H1 (cell line): ENCODE data around the gene MMS19. TPM values are rescaled to one million over a fixed set of nuclear protein-coding genes. Genes with fewer than 3 reads are reported as not detected.

ENCODE experiments used
- CTCF ChIA-PET: fragments of 300-600 bp; sonication (Branson Sonifier 250); formaldehyde crosslinking; loops from one replicate; lab custom pipeline; 2021; ENCODE audit not compliant: partially characterized antibody; lab: Charles Lee
- POLR2A ChIA-PET: fragments of 300-600 bp; sonication (Branson Sonifier 250); formaldehyde crosslinking; loops from one replicate; lab custom pipeline; 2021; ENCODE audit warnings: inconsistent platforms; ENCODE audit not compliant: partially characterized antibody; lab: Charles Lee
- DNase-seq, 2 experiments: peaks; one replicate each; pipeline versions ENCODE4 v3.0.0 to v3.0.0-alpha.2; 2010 to 2022; ENCODE audit warnings: low spot score in 2 of 2, low read depth in 1 of 2, mixed read lengths in 1 of 2
- FAIRE-seq: peaks from 2 replicates; lab custom pipeline; 2011; peaks lifted over from hg19 to GRCh38; lab: Jason Lieb, UNC
- H2AFZ ChIP-seq: 2 replicates; pipeline ENCODE4 v1.8.1; 2012; ENCODE audit warnings: low read length, inconsistent platforms
- H2AK5ac ChIP-seq: 2 replicates; pipeline ENCODE4 v1.6.1; 2013; ENCODE audit warnings: low read depth, low read length
- H2BK120ac ChIP-seq: replicated peaks from 2 replicates; pipeline ENCODE3; 2013; ENCODE audit warnings: low read depth, low read length, inconsistent platforms
- H2BK12ac ChIP-seq: 2 replicates; pipeline ENCODE4 v1.6.1; 2013; ENCODE audit warnings: low read depth, low read length
- H2BK15ac ChIP-seq: 2 replicates; pipeline ENCODE4 v1.6.1; 2013; ENCODE audit warnings: low read length
- H2BK20ac ChIP-seq: 2 replicates; pipeline ENCODE4 v1.6.1; 2013; ENCODE audit warnings: low read length
- H2BK5ac ChIP-seq: 2 replicates; pipeline ENCODE4 v1.6.1; 2013; ENCODE audit warnings: low read depth, low read length
- H3K14ac ChIP-seq: 2 replicates; pipeline ENCODE4 v1.6.1; 2013; ENCODE audit warnings: inconsistent platforms; ENCODE audit not compliant: insufficient read length
- H3K18ac ChIP-seq: 2 replicates; pipeline ENCODE4 v1.6.1; 2013; ENCODE audit warnings: low read length; ENCODE audit errors: extremely low read depth
- H3K23ac ChIP-seq: 2 replicates; pipeline ENCODE4 v1.6.1; 2013; ENCODE audit warnings: inconsistent platforms; ENCODE audit not compliant: insufficient read length
- H3K23me2 ChIP-seq: 2 replicates; pipeline ENCODE4 v1.6.1; 2013; ENCODE audit warnings: low read depth, low read length
- H3K27ac ChIP-seq: 2 replicates; pipeline ENCODE4 v1.6.1; 2011; ENCODE audit warnings: low read depth, low read length, inconsistent platforms
- H3K27me3 ChIP-seq, 4 experiments: replicated peaks in 1 of 4; 1 replicate in 1 of 4; 2 replicates in 3 of 4; pipeline versions ENCODE4 v1.6.1 to v1.8.1; 2011 to 2013; ENCODE audit warnings: low read length in 3 of 4, mild to moderate bottlenecking in 3 of 4, inconsistent platforms in 2 of 4, mixed read lengths in 2 of 4, moderate library complexity in 1 of 4; ENCODE audit not compliant: control insufficient read depth in 3 of 4, insufficient read depth in 3 of 4; ENCODE audit errors: extremely low read depth in 1 of 4
- H3K36me3 ChIP-seq, 4 experiments: 2 replicates each; pipeline versions ENCODE4 v1.6.1 to v1.8.1; 2011 to 2013; ENCODE audit warnings: mild to moderate bottlenecking in 4 of 4, low read length in 3 of 4, moderate library complexity in 2 of 4, control low read depth in 1 of 4, inconsistent platforms in 1 of 4; ENCODE audit not compliant: insufficient read depth in 4 of 4, control insufficient read depth in 2 of 4
- H3K4ac ChIP-seq: replicated peaks from 2 replicates; pipeline ENCODE3; 2013; ENCODE audit warnings: low read length, low read depth, mixed read lengths, inconsistent platforms; ENCODE audit not compliant: insufficient read length
- H3K4me1 ChIP-seq, 4 experiments: replicated peaks in 1 of 4; 1 replicate in 1 of 4; 2 replicates in 3 of 4; pipeline versions ENCODE4 v1.6.1 to v1.8.1; 2011 to 2013; ENCODE audit warnings: low read length in 3 of 4, inconsistent platforms in 2 of 4, mixed read lengths in 1 of 4; ENCODE audit not compliant: insufficient read depth in 4 of 4, control insufficient read depth in 3 of 4
- H3K4me2 ChIP-seq, 2 experiments: 2 replicates each; pipeline versions ENCODE4 v1.6.1 to v1.8.1; 2011 to 2013; ENCODE audit warnings: low read depth in 2 of 2, low read length in 2 of 2, control low read depth in 1 of 2, inconsistent platforms in 1 of 2, mild to moderate bottlenecking in 1 of 2; ENCODE audit not compliant: insufficient read depth in 1 of 2
- H3K4me3 ChIP-seq, 4 experiments: fragments of 200-600, 300-600 bp in 1 of 4; sonication (generic), shearing (Covaris generic), sonication (Bioruptor Twin) in 1 of 4; 2 replicates each; pipeline versions ENCODE4 v1.5.1 to v1.8.1; 2011 to 2016; ENCODE audit warnings: low read length in 4 of 4, low read depth in 3 of 4, control low read depth in 2 of 4, inconsistent platforms in 2 of 4, mild to moderate bottlenecking in 2 of 4, mixed read lengths in 1 of 4, moderate library complexity in 1 of 4; ENCODE audit not compliant: insufficient read depth in 2 of 4; ENCODE audit errors: extremely low read depth in 1 of 4
- H3K56ac ChIP-seq: replicated peaks from 2 replicates; pipeline ENCODE3; 2013; ENCODE audit warnings: low read depth, mild to moderate bottlenecking, mixed read lengths, low read length, inconsistent platforms; ENCODE audit not compliant: insufficient read length
- H3K79me1 ChIP-seq: 2 replicates; pipeline ENCODE4 v1.6.1; 2013; ENCODE audit warnings: low read depth, low read length, control low read depth
- H3K79me2 ChIP-seq, 2 experiments: 2 replicates each; pipeline versions ENCODE4 v1.6.1 to v1.8.1; 2012 to 2013; ENCODE audit warnings: low read length in 2 of 2, mild to moderate bottlenecking in 2 of 2, inconsistent platforms in 1 of 2; ENCODE audit not compliant: insufficient read depth in 2 of 2, control insufficient read depth in 1 of 2
- H3K9ac ChIP-seq, 4 experiments: replicated peaks in 1 of 4; 1 replicate in 1 of 4; 2 replicates in 3 of 4; pipeline versions ENCODE4 v1.6.1 to v1.8.1; 2011 to 2013; ENCODE audit warnings: low read depth in 3 of 4, low read length in 3 of 4, control low read depth in 2 of 4, mild to moderate bottlenecking in 2 of 4, moderate library complexity in 2 of 4, inconsistent platforms in 1 of 4; ENCODE audit errors: extremely low read depth in 1 of 4
- H3K9me3 ChIP-seq, 2 experiments: 2 replicates each; pipeline versions ENCODE4 v1.6.1 to v1.8.1; 2012 to 2013; ENCODE audit warnings: mild to moderate bottlenecking in 2 of 2, moderate library complexity in 2 of 2, control low read depth in 1 of 2, inconsistent platforms in 1 of 2, low read depth in 1 of 2, low read length in 1 of 2, mixed read lengths in 1 of 2; ENCODE audit not compliant: insufficient read depth in 2 of 2
- H4K20me1 ChIP-seq, 2 experiments: replicated peaks in 1 of 2; 2 replicates each; pipeline versions ENCODE3 to v1.8.1; 2011 to 2013; ENCODE audit warnings: inconsistent platforms in 2 of 2, low read length in 2 of 2, mild to moderate bottlenecking in 1 of 2; ENCODE audit not compliant: insufficient read depth in 2 of 2, control insufficient read depth in 1 of 2
- H4K5ac ChIP-seq: 2 replicates; pipeline ENCODE4 v1.6.1; 2013; ENCODE audit warnings: low read length, low read depth, mixed read lengths, inconsistent platforms; ENCODE audit not compliant: insufficient read length
- H4K8ac ChIP-seq: 2 replicates; pipeline ENCODE4 v1.8.0; 2013; ENCODE audit warnings: mild to moderate bottlenecking, moderate library complexity, low read length, inconsistent platforms; ENCODE audit not compliant: insufficient read depth; ENCODE audit errors: extremely low read depth
- H4K91ac ChIP-seq: replicated peaks from 2 replicates; pipeline ENCODE3; 2013; ENCODE audit warnings: low read length, mixed read lengths, inconsistent platforms; ENCODE audit not compliant: insufficient read length
- JUND ChIP-seq: IDR thresholded peaks from 2 replicates; pipeline ENCODE4 v1.6.1; 2011; ENCODE audit warnings: mild to moderate bottlenecking, improper control_type of control experiment, low read length
- TAF1 ChIP-seq: IDR thresholded peaks from 2 replicates; pipeline ENCODE4 v1.6.1; 2011; ENCODE audit warnings: mild to moderate bottlenecking, low read depth, low read length
- WGBS, 2 experiments: shearing (Covaris generic) in 1 of 2; methylation state at CpG; one replicate each; pipeline versions ENCODE4 v1.1.6 to v1.1.7; 2013 to 2015; ENCODE audit warnings: low lambda C conversion rate in 2 of 2, mixed read lengths in 2 of 2, inconsistent platforms in 1 of 2, low coverage in 1 of 2, missing lambda C conversion rate in 1 of 2; ENCODE audit not compliant: insufficient replicate concordance in 2 of 2, insufficient coverage in 1 of 2, insufficient read length in 1 of 2; ENCODE audit errors: extremely low coverage in 1 of 2, missing lambda C conversion rate in 1 of 2; 5-methylcytosine and 5-hydroxymethylcytosine counted together
- polyA plus RNA-seq, 7 experiments: library from polyadenylated mRNA; depleted of rRNA in 3 of 7; stranded (reverse) in 5 of 7; unstranded in 2 of 7; fragments of >200 nt in 5 of 7; fragments of 200-250 nt in 2 of 7; gene quantifications; 1 replicate in 5 of 7; 2 replicates in 1 of 7; 4 replicates in 1 of 7; pipeline versions ENCODE4 v1.2.1 to v1.2.3, GENCODE V29; 2011 to 2013; ENCODE audit warnings: missing spikeins in 2 of 7, mixed read lengths in 2 of 7
- total RNA-seq: library from RNA; stranded (reverse); fragmentation: NEBNext Ultra II Directional; extraction: Animal tissue kit (Norgen Biotek cat#: 25700); gene quantifications from 2 replicates; pipeline ENCODE4 v1.2.1, GENCODE V29; 2021

The MMS19 gene
- total and polyA plus RNA-seq, 2 of the 8 experiments (the other 6 are each of a cell fraction or from before 2014, with no cell fraction given), result 130 to 221 TPM

DNA sequence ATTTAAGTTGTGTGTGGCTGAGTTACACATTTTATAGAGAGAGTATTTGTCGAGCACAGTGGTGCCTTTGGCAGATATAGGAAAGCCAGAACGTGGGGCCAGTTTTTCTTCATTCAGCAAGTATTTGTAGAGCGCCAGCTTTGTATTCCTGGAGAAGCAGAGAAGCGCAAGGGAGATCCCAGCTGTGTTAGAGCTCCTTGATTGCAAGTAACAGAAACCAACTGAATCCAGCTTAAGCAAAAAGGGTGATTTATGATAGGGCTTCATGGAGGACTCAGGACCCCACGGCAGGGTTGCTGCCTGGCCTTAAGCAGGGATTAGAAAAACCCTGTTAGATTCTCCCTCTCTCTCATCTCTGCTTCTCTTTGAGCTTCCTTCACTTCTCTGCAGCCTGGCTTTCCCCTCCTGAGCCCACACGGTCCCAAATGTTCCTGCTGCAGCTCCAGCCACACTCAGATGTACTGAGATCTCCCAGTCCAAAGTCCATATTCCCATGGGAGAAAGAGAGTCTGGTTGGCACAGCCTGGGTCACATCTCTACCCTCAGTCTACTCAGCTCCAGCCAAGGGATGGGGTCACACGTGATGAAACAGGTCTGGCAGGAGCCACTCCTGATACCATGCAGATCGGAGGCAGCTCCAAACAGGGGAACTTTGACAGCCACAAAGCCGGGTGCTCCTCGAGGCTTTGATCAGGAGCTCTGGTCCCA, 17.2 kb upstream of the MMS19 start:
- Histone ChIP-seq H2AK5ac (peak overlapping the region; percentile 32; the same call in 1 of the 2 replicates), H2AFZ (no peak overlapping the region), H3K79me1 (peaks cover 20% of the 10 kb centered on the region; the same call in 1 of the 2 replicates), H3K9ac (no peak overlapping the region), H3K18ac (no peak overlapping the region), H2BK120ac (no peak overlapping the region), H3K36me3 (no peaks in the 10 kb centered on the region), H3K4me1 (peaks cover under 1 to 12% (median 10%) of the 10 kb centered on the region in 4 experiments), H4K91ac (no peak overlapping the region), H3K79me2 (peaks cover 0 to 16% of the 10 kb centered on the region in 2 experiments; a peak in 1 of 4 replicates), H3K27me3 (no peaks in the 10 kb centered on the region; a peak in 1 of 7 replicates), H3K56ac (no peak overlapping the region), H3K14ac (no peak overlapping the region), H3K23me2 (no peaks in the 10 kb centered on the region), H2BK12ac (0 out of 2 replicates have a peak overlapping the region, but pooled peaks have one; percentile 42), H3K4me3 (no peak overlapping the region), H3K4me2 (no peak overlapping the region), H3K23ac (no peak overlapping the region), H3K27ac (no peak overlapping the region)
- CTCF ChIA-PET, result interaction anchor here (1.1 to 19.6 kb wide), 9 partner anchors 9 to 97 kb away, joined by 3 to 283 read pairs (median 6); no protein-coding TSS in a partner anchor
- TF ChIP-seq JUND (no peak), TAF1 (no peak)
- TF ChIP-seq, all 59 proteins: peak for 0
- H2BK5ac ChIP-seq, result no peak overlapping the region
- no peak overlapping the region for H4K5ac ChIP-seq
- POLR2A ChIA-PET, result interaction anchor here (0.6 to 1.6 kb wide), 5 partner anchors 14 to 166 kb away, joined by 3 to 7 read pairs (median 3); no protein-coding TSS in a partner anchor
- no peak overlapping the region for H2BK20ac ChIP-seq
- FAIRE-seq, result no peak
- no peak overlapping the region for H4K8ac ChIP-seq
- 92% methylated on average over 10 of the region's 10 CpGs; no CpG with 5 or more reads in 1 of the 2 experiments for WGBS, 2 experiments
- no peak overlapping the region for H2BK15ac ChIP-seq
- peaks cover 4 to 10% of the 10 kb centered on the region in 2 experiments for H4K20me1 ChIP-seq
- DNase-seq, result peak in 1 of 2 experiments; percentile 33
- H3K9me3 ChIP-seq, result no peaks in the 10 kb centered on the region
- no peak overlapping the region for H3K4ac ChIP-seq
